Endothelial cell of umbilical vein (primary cell): ENCODE data around the gene MXI1. TPM values are rescaled to one million over a fixed set of nuclear protein-coding genes. Genes with fewer than 3 reads are reported as not detected.
A peak's percentile ranks its signal among the peaks of the same experiment; 100 is the strongest.

Experiments
- BruUV-seq: library from RNA; stranded (reverse); fragments of 400-500 nt; replicated peaks from 2 replicates; lab custom pipeline; 2021; lab: Mats Ljungman, UMichigan
- CTCF ChIA-PET: fragments of 300-600, 350-600 bp; sonication (Branson Sonifier 250); formaldehyde crosslinking; loops from one replicate; lab custom pipeline; 2021; ENCODE audit warnings: antibody characterized with exemption, inconsistent platforms; lab: Charles Lee
- POLR2A ChIA-PET: fragments of 300-600, 350-600 bp; sonication (Branson Sonifier 250); formaldehyde crosslinking; loops from one replicate; lab custom pipeline; 2021; ENCODE audit warnings: antibody characterized with exemption, inconsistent platforms; lab: Charles Lee
- DNase-seq: peaks from one replicate; pipeline ENCODE4 v3.0.0-alpha.2; 2011; ENCODE audit warnings: low read depth, low spot score
- FAIRE-seq: peaks from 2 replicates; lab custom pipeline; 2011; peaks lifted over from hg19 to GRCh38; lab: Jason Lieb, UNC
- H2AFZ ChIP-seq: 2 replicates; pipeline ENCODE4 v1.6.0; 2012; ENCODE audit warnings: low read depth, low read length, control low read depth, inconsistent platforms
- H3K27ac ChIP-seq: 2 replicates; pipeline ENCODE4 v1.5.1; 2011; ENCODE audit warnings: low read depth, mild to moderate bottlenecking, control low read depth, low read length, moderate library complexity; ENCODE audit not compliant: insufficient read depth
- H3K27me3 ChIP-seq, 2 experiments: 2 replicates each; pipeline versions ENCODE4 v1.6.0 to v1.6.1; 2011; ENCODE audit warnings: low read length in 2 of 2, mixed read lengths in 1 of 2; ENCODE audit not compliant: control insufficient read depth in 2 of 2, insufficient read depth in 2 of 2
- H3K36me3 ChIP-seq, 2 experiments: 2 replicates in 1 of 2; 3 replicates in 1 of 2; pipeline ENCODE4 v1.5.1; 2011; ENCODE audit warnings: low read length in 2 of 2, mild to moderate bottlenecking in 1 of 2, moderate library complexity in 1 of 2; ENCODE audit not compliant: control insufficient read depth in 2 of 2, insufficient read depth in 2 of 2; ENCODE audit errors: extremely low read depth in 1 of 2
- H3K4me1 ChIP-seq: 3 replicates; pipeline ENCODE4 v1.5.1; 2011; ENCODE audit warnings: mild to moderate bottlenecking, low read length; ENCODE audit not compliant: control insufficient read depth, insufficient read depth; ENCODE audit errors: extremely low read depth
- H3K4me2 ChIP-seq: 2 replicates; pipeline ENCODE4 v1.6.1; 2011; ENCODE audit warnings: low read length, control low read depth, mixed read lengths; ENCODE audit not compliant: insufficient read depth
- H3K4me3 ChIP-seq, 3 experiments: fragments of 200-600 bp in 1 of 3; sonication (generic), shearing (Covaris generic) in 1 of 3; replicated peaks in 1 of 3; 2 replicates each; pipeline ENCODE4 v1.5.1; 2011 to 2016; ENCODE audit warnings: control low read depth in 3 of 3, low read length in 3 of 3, mild to moderate bottlenecking in 2 of 3, inconsistent platforms in 1 of 3, low read depth in 1 of 3, moderate library complexity in 1 of 3; ENCODE audit not compliant: insufficient read depth in 1 of 3
- H3K79me2 ChIP-seq: 2 replicates; pipeline ENCODE4 v1.6.0; 2012; ENCODE audit warnings: low read length, inconsistent platforms; ENCODE audit not compliant: control insufficient read depth, insufficient read depth
- H3K9ac ChIP-seq: replicated peaks from 2 replicates; pipeline ENCODE3; 2011; ENCODE audit warnings: low read length, control low read depth; ENCODE audit not compliant: insufficient read depth; ENCODE audit errors: extremely low read depth
- H3K9me1 ChIP-seq: replicated peaks from 3 replicates; pipeline ENCODE4 v1.6.0; 2011; ENCODE audit warnings: mild to moderate bottlenecking, low read length; ENCODE audit not compliant: control insufficient read depth, insufficient read depth; ENCODE audit errors: extremely low read depth
- H3K9me3 ChIP-seq: replicated peaks from 2 replicates; pipeline ENCODE4 v1.5.1; 2012; ENCODE audit warnings: low read length, inconsistent platforms; ENCODE audit not compliant: control insufficient read depth, insufficient read depth
- H4K20me1 ChIP-seq: replicated peaks from 2 replicates; pipeline ENCODE3; 2011; ENCODE audit warnings: mild to moderate bottlenecking, low read length; ENCODE audit not compliant: control insufficient read depth, insufficient read depth; ENCODE audit errors: extremely low read depth
- GATA2 ChIP-seq: IDR thresholded peaks from 2 replicates; pipeline ENCODE4 v1.7.0; 2011; ENCODE audit warnings: low read depth, mild to moderate bottlenecking, moderate library complexity, mixed read lengths, low read length; ENCODE audit not compliant: insufficient read length, insufficient read depth
- JUN ChIP-seq: IDR thresholded peaks from 2 replicates; pipeline ENCODE4 v1.6.1; 2011; ENCODE audit warnings: borderline replicate concordance, low read depth; ENCODE audit not compliant: insufficient read length, insufficient read depth
- POLR2A ChIP-seq: IDR thresholded peaks from 2 replicates; pipeline ENCODE4 v1.6.1; 2012; ENCODE audit warnings: low read depth, mild to moderate bottlenecking, control low read depth, low read length
- dilution Hi-C: fragments of 300-500 bp; cut with MboI; formaldehyde crosslinking; loops from one replicate; pipeline ENCODE4 v1.15.0; 2019; ENCODE audit warnings: low sequenced_read_pairs; ENCODE audit not compliant: extremely low pct_ligation_motif_present
- intact Hi-C: fragments of 100-400 bp; cut with micrococcal nuclease; formaldehyde crosslinking; loops from one replicate; pipeline ENCODE4 v1.10.0; 2022
- polyA plus RNA-seq, 4 experiments: library from polyadenylated mRNA; depleted of rRNA in 3 of 4; stranded (reverse) in 3 of 4; unstranded in 1 of 4; fragments of >200 nt; gene quantifications; 2 replicates each; pipeline versions ENCODE4 v1.2.1 to v1.2.3, GENCODE V29; 2011 to 2012; ENCODE audit warnings: missing spikeins in 1 of 4
- total RNA-seq: library from RNA; stranded (reverse); gene quantifications from 2 replicates; pipeline ENCODE4 v1.2.3, GENCODE V29; 2021
- TF ChIP-seq, protein P1 (sequence below): IDR thresholded peaks from 2 replicates; pipeline ENCODE4 v1.6.1; 2011; ENCODE audit not compliant: insufficient read depth, insufficient read length
- TF ChIP-seq, protein P2 (sequence below), 2 donors: IDR thresholded peaks; 1 replicate in 1 of 2; 2 replicates in 1 of 2; pipeline ENCODE4 v1.5.1; 2011; ENCODE audit warnings: low read length in 2 of 2, mild to moderate bottlenecking in 2 of 2, moderate library complexity in 2 of 2, control low read depth in 1 of 2, inconsistent platforms in 1 of 2, low read depth in 1 of 2; ENCODE audit not compliant: insufficient read depth in 1 of 2; ENCODE audit errors: extremely low read depth in 1 of 2

The MXI1 gene
- total and polyA plus RNA-seq, 2 donors (not counting 3 experiments of a cell fraction or from before 2014, with no cell fraction given): 2.7 to 8.5 TPM

DNA sequence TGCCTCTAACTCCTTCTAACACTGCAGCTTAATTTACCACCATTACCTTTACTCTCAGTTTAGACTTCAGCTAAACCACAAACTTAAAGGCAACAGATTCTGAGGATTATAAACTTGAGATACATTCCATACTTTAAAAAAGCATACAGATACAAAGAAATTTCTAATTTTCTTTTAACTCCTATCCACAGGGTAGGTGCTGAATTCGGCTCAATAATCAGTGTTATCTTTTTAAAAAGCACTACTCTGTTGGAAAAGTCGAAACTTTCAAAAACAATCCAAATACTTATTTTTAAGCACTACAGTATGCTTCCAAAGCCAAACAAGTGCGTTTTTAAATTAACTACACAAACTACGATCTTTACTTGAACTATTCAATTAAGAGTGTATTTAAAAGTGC is 96.3 kb downstream of the MXI1 start:
- peak; percentile 6 for DNase-seq
- Histone ChIP-seq H3K4me2 (peak overlapping the region; percentile 95), H3K9me1 (no peaks in the 10 kb centered on the region), H2AFZ (no peak overlapping the region), H3K9ac (peak overlapping the region; percentile 99), H4K20me1 (peaks cover 10% of the 10 kb centered on the region), H3K36me3 (peaks cover 7 to 24% of the 10 kb centered on the region in 2 experiments), H3K4me3 (peak overlapping the region; percentile 95 to 99 (median 99)), H3K27me3 (no peaks in the 10 kb centered on the region), H3K9me3 (no peaks in the 10 kb centered on the region), H3K27ac (peak overlapping the region; percentile 97), H3K79me2 (peaks cover 52% of the 10 kb centered on the region), H3K4me1 (peaks cover 38% of the 10 kb centered on the region)
- intact Hi-C loops (loop anchor here (1.0 kb wide), 1 partner anchor 166 kb away; no protein-coding TSS in a partner anchor), dilution Hi-C loops (no loop called here)
- ChIA-PET POLR2A (no interaction called here), CTCF (interaction anchor here (1.0 to 3.2 kb wide), 5 partner anchors 95 to 1833 kb away, joined by 3 to 15 read pairs (median 3); no protein-coding TSS in a partner anchor)
- BruUV-seq: no TSS peak
- FAIRE-seq: no peak
- TF ChIP-seq GATA2 (no peak), POLR2A (no peak), JUN (no peak)
- TF ChIP-seq, protein P1, sequence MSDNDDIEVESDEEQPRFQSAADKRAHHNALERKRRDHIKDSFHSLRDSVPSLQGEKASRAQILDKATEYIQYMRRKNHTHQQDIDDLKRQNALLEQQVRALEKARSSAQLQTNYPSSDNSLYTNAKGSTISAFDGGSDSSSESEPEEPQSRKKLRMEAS: no peak
- TF ChIP-seq, protein P2, sequence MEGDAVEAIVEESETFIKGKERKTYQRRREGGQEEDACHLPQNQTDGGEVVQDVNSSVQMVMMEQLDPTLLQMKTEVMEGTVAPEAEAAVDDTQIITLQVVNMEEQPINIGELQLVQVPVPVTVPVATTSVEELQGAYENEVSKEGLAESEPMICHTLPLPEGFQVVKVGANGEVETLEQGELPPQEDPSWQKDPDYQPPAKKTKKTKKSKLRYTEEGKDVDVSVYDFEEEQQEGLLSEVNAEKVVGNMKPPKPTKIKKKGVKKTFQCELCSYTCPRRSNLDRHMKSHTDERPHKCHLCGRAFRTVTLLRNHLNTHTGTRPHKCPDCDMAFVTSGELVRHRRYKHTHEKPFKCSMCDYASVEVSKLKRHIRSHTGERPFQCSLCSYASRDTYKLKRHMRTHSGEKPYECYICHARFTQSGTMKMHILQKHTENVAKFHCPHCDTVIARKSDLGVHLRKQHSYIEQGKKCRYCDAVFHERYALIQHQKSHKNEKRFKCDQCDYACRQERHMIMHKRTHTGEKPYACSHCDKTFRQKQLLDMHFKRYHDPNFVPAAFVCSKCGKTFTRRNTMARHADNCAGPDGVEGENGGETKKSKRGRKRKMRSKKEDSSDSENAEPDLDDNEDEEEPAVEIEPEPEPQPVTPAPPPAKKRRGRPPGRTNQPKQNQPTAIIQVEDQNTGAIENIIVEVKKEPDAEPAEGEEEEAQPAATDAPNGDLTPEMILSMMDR (IDR thresholded peaks at IDR 0.05; ENCODE audit: extremely low read depth in 1 of 2, insufficient read depth in 1 of 2, low read depth in 1 of 2, low read length in 2 of 2): no peak
